Upper lobe of right lung (tissue), 1 donor: ENCODE data around the gene ASB4. TPM values are rescaled to one million over a fixed set of nuclear protein-coding genes. Genes with fewer than 3 reads are reported as not detected.

Experiments
- ATAC-seq: fragments of 200-7000 bp; cut with Tn5 transposase; one replicate; pipeline ENCODE4 v1.9.1; 2020; ENCODE audit warnings: mild to moderate bottlenecking, moderate library complexity
- DNase-seq: peaks from one replicate; pipeline ENCODE4 v3.0.0-alpha.2; 2020
- H3K27ac ChIP-seq: fragments of 200-600 bp; one replicate; pipeline ENCODE4 v1.8.0; 2022
- H3K27me3 ChIP-seq: fragments of 200-600 bp; one replicate; pipeline ENCODE4 v1.8.0; 2022; ENCODE audit warnings: mild to moderate bottlenecking
- H3K36me3 ChIP-seq: fragments of 200-600 bp; one replicate; pipeline ENCODE4 v1.8.0; 2022
- H3K4me1 ChIP-seq: fragments of 200-600 bp; one replicate; pipeline ENCODE4 v1.8.0; 2022
- H3K4me3 ChIP-seq: fragments of 200-600 bp; one replicate; pipeline ENCODE4 v1.8.0; 2022; ENCODE audit warnings: mild to moderate bottlenecking
- H3K9me3 ChIP-seq: fragments of 200-600 bp; one replicate; pipeline ENCODE4 v1.8.0; 2022
- intact Hi-C: fragments of 100-400 bp; cut with DNase I; formaldehyde crosslinking; loops from one replicate; pipeline ENCODE4 v1.11.0; 2022
- total RNA-seq: library from RNA; stranded (reverse); fragmentation: NEBNext Ultra II Directional; extraction: Animal tissue kit (Norgen Biotek cat#: 25700); gene quantifications from one replicate; pipeline ENCODE4 v1.2.1, GENCODE V29; 2021
- TF ChIP-seq, protein P1 (sequence below): fragments of 200-600 bp; IDR thresholded peaks from one replicate; pipeline ENCODE4 v1.8.0; 2022; ENCODE audit warnings: antibody characterized with exemption
- donor health status: DM: no; HTN: yes; CAD: no; lungs with severe emphysema.

The ASB4 gene
- total RNA-seq, 1 donor from 2014 or later, result 0.49 TPM

DNA sequence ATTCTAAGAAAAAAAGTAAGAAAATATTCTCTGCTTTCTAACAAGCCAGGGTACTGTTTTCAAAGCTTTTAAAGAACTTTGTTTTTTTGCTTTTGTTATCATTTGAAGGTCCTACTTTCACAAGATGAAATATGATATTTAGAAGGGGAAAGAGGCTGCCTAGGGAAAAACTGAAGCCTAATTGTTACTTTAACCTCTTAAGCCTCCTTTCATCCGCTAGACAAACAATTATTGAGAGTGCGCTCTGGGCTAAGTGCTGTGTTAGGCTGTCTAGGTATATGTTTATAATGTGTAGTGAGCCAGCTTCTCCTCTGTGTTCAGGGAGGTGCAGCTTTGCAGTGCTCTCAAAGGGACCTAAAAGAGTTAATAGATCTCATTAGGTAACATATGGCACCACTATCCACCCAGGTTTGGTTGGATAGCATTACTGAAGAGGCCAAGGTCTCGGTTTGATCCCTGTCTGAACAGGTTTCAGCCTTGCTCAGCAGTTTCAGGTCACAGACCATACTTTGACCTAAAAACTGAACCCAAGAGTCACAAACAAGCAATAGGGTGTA is 92.6 kb downstream of the ASB4 start:
- no peak overlapping the region for H3K4me3 ChIP-seq
- H3K27me3 ChIP-seq, result no peaks in the 10 kb centered on the region
- ATAC-seq (peak; percentile 57), DNase-seq (no peak)
- no peak overlapping the region for H3K27ac ChIP-seq
- no peaks in the 10 kb centered on the region for H3K9me3 ChIP-seq
- TF ChIP-seq, protein P1, sequence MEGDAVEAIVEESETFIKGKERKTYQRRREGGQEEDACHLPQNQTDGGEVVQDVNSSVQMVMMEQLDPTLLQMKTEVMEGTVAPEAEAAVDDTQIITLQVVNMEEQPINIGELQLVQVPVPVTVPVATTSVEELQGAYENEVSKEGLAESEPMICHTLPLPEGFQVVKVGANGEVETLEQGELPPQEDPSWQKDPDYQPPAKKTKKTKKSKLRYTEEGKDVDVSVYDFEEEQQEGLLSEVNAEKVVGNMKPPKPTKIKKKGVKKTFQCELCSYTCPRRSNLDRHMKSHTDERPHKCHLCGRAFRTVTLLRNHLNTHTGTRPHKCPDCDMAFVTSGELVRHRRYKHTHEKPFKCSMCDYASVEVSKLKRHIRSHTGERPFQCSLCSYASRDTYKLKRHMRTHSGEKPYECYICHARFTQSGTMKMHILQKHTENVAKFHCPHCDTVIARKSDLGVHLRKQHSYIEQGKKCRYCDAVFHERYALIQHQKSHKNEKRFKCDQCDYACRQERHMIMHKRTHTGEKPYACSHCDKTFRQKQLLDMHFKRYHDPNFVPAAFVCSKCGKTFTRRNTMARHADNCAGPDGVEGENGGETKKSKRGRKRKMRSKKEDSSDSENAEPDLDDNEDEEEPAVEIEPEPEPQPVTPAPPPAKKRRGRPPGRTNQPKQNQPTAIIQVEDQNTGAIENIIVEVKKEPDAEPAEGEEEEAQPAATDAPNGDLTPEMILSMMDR, result no peak
- intact Hi-C loops, result no loop called here
- no peaks in the 10 kb centered on the region for H3K4me1 ChIP-seq
- H3K36me3 ChIP-seq, result peaks cover 3% of the 10 kb centered on the region

DNA sequence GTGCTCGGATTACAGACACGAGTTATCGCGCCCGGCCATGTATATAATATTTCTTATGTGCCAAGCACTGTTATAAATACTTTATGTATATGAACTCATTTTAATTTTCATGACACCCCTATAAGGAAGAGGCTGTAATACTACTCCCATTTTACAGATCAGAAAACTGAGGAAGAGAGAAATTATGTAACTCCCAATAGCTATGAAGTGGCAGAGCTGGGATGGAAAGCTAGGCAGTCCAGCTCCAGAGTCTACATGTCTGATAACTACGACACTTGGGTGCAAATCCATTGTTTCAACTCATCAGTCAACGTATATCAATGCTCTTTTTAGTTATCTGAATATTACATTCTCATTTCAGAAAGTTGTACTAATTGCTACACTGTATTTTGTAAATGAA is 93.6 kb downstream of the ASB4 start:
- DNase-seq, result no peak
- intact Hi-C loops, result no loop called here
- Histone ChIP-seq H3K27ac (no peak overlapping the region), H3K27me3 (no peaks in the 10 kb centered on the region), H3K4me1 (no peaks in the 10 kb centered on the region), H3K9me3 (no peaks in the 10 kb centered on the region), H3K4me3 (no peak overlapping the region), H3K36me3 (peaks cover 13% of the 10 kb centered on the region)
- ATAC-seq, result no peak
- TF ChIP-seq, protein P1, result no peak

DNA sequence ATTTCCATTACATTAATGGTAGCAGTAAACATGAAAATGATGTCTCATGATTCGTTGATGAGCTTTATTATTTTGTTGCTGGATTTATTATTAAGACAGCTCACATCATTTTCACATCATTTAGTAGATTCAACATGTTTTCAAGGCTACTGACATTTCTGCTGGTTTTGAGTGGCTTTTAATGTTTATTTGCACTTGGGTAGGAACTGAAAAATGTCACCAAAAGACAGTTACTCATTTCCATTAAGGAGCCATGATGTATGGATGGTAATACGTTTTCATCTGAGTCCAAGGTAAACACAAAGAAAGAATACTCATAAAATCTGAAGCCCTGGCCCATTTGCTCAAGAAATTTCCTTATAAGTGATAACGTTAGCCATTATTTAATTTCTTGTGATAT is 95.7 kb downstream of the ASB4 start:
- no peaks in the 10 kb centered on the region for H3K27me3 ChIP-seq
- no peak overlapping the region for H3K27ac ChIP-seq
- H3K4me1 ChIP-seq, result peaks cover 1% of the 10 kb centered on the region
- H3K36me3 ChIP-seq, result peaks cover 34% of the 10 kb centered on the region
- intact Hi-C loops, result no loop called here
- ATAC-seq (no peak), DNase-seq (no peak)
- H3K9me3 ChIP-seq, result no peaks in the 10 kb centered on the region
- TF ChIP-seq, protein P1, result no peak
- no peak overlapping the region for H3K4me3 ChIP-seq

DNA sequence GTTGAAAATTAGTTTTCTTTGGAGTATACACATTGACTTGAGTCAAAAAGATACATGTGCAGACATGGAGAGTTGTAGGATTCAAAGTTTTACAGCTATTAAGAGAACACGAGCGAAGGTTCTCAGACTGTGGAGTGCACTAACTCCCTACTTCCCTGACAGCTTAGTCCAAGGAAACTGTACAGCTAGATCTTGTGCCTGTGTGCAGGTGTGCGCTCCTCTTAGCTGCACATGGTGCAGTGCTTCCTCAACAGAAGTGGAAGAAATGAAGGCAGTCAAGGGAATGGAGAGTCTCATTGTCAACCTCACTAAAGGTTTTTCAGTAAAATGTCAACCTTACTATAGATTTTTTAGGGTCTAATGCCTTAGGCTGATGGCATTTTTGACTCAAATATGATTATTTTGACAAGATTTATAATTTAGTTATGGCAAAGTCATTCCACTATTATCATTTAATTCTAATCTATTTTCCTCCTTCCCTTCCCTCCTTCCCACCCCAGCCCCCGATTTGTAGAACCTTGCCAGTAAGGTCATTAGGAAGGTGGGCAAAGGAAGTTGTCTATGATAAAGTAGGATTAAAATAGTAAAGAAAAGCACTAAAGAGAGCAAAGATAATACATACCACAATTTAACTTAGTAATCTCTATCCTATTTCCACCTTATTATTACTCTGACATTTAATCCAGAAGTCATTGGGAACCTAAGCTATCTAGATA is 97.0 kb downstream of the ASB4 start:
- no peak overlapping the region for H3K27ac ChIP-seq
- intact Hi-C loops, result no loop called here
- peak; percentile 16 for ATAC-seq

DNA sequence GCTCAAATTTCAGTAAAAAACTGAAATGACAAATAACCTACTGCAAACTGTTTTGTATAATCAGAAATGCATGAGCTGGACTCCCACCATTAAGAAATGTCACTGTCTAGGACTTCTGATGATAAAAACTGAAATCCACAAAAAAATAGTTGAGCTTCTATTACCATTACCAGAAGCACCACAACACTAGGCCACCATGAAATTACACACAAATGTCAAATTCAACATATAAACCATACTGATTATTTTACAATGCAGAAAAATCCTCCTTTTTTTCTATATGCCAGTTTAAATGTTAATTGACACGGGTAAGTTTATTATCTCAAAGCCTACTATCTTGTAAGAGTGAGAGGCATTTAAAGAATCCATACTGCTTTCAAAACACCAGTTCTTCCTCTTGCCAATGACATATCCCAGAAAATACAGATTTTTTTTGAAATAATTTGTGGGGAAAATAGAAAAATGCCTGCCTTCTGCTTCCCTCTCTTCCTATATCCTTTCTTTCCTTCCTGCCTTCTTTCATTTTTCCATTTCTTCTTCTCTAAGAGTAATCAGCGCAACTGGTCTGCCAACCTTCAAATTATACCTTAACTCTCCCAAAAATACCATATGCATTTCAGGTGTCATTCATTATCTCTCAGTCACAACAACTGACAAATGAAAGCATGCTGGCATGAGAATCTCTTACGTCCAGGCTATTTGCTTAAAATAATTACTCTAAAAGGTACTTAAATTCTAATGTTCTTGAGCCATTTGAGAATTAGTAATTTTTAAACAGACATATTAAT is 98.3 kb downstream of the ASB4 start:
- intact Hi-C loops, result no loop called here
- no peaks in the 10 kb centered on the region for H3K9me3 ChIP-seq
- H3K27ac ChIP-seq, result no peak overlapping the region
- ATAC-seq, result no peak
- TF ChIP-seq, protein P1, result no peak
- peaks cover 60% of the 10 kb centered on the region for H3K36me3 ChIP-seq
- no peak for DNase-seq
- H3K4me3 ChIP-seq, result no peak overlapping the region
- H3K4me1 ChIP-seq, result peaks cover 18% of the 10 kb centered on the region
- no peaks in the 10 kb centered on the region for H3K27me3 ChIP-seq

More for the DNA sequence above, 97.0 kb downstream of the ASB4 start:
- Histone ChIP-seq H3K9me3 (no peaks in the 10 kb centered on the region), H3K36me3 (peaks cover 47% of the 10 kb centered on the region), H3K27me3 (no peaks in the 10 kb centered on the region), H3K4me3 (no peak overlapping the region), H3K4me1 (peaks cover 10% of the 10 kb centered on the region)
- no peak for DNase-seq
- TF ChIP-seq, protein P1, result no peak
